Large intestine (tissue), 3 donors: ENCODE results near the gene KIAA0232. TPM values are rescaled to one million over a fixed set of nuclear protein-coding genes. Genes with fewer than 3 reads are reported as not detected.

Source experiments
- DNase-seq, 2 donors: peaks; one replicate each; pipeline versions ENCODE4 v3.0.0 to v3.0.0-alpha.2; 2013
- H3K27ac ChIP-seq: one replicate; pipeline ENCODE4 v1.5.1; 2013; ENCODE audit warnings: low read length
- H3K27me3 ChIP-seq: 2 replicates; pipeline ENCODE4 v1.6.1; 2013; ENCODE audit warnings: low read length; ENCODE audit not compliant: control insufficient read depth, insufficient read depth
- H3K36me3 ChIP-seq: 2 replicates; pipeline ENCODE4 v1.6.1; 2013; ENCODE audit warnings: low read length; ENCODE audit not compliant: control insufficient read depth, insufficient read depth
- H3K4me1 ChIP-seq: one replicate; pipeline ENCODE4 v1.6.1; 2013; ENCODE audit warnings: low read length; ENCODE audit not compliant: control insufficient read depth, insufficient read depth
- H3K4me3 ChIP-seq: one replicate; pipeline ENCODE4 v1.5.1; 2013; ENCODE audit warnings: low read length
- H3K9me3 ChIP-seq: one replicate; pipeline ENCODE4 v1.6.1; 2013; ENCODE audit warnings: mild to moderate bottlenecking, low read depth, low read length, moderate library complexity; ENCODE audit not compliant: control insufficient read depth
- WGBS: methylation state at CpG from one replicate; pipeline ENCODE4 v1.1.5; 2013; ENCODE audit warnings: low lambda C conversion rate; ENCODE audit not compliant: insufficient coverage; 5-methylcytosine and 5-hydroxymethylcytosine counted together
- polyA plus RNA-seq: library from polyadenylated mRNA; unstranded; fragments of 120-200 nt; gene quantifications from one replicate; pipeline ENCODE4 v1.2.1, GENCODE V29; 2013

The KIAA0232 gene
- polyA plus RNA-seq, 1 donor, result 23.5 TPM

GRCh38 chr4:6916587-6917460 lies 134.3 kb downstream of the KIAA0232 start:
- no peaks in the 10 kb centered on the region for H3K9me3 ChIP-seq
- H3K4me1 ChIP-seq, result peaks cover 53% of the 10 kb centered on the region
- H3K27ac ChIP-seq, result peak overlapping the region; percentile 97
- DNase-seq, result peak; percentile 85 to 91
- no CpG with 5 or more reads among the region's 15 CpGs for WGBS
- H3K4me3 ChIP-seq, result no peak overlapping the region
- peaks cover 2% of the 10 kb centered on the region for H3K36me3 ChIP-seq
- no peaks in the 10 kb centered on the region for H3K27me3 ChIP-seq

- peaks cover 48% of the 10 kb centered on the region for H3K4me1 ChIP-seq
- no peaks in the 10 kb centered on the region for H3K9me3 ChIP-seq
- H3K27me3 ChIP-seq, result no peaks in the 10 kb centered on the region
- H3K27ac ChIP-seq, result peak overlapping the region; percentile 97
- H3K4me3 ChIP-seq, result no peak overlapping the region
- DNase-seq, result peak; percentile 95 to 99
- H3K36me3 ChIP-seq, result peaks cover 2% of the 10 kb centered on the region
- 50% methylated on average over 1 of the region's 18 CpGs for WGBS
Observed at GRCh38 chr4:6917461-6918271, 135.1 kb downstream of the KIAA0232 start.

- Histone ChIP-seq H3K27ac (peak overlapping the region; percentile 97), H3K4me1 (peaks cover 46% of the 10 kb centered on the region), H3K4me3 (no peak overlapping the region), H3K27me3 (no peaks in the 10 kb centered on the region), H3K9me3 (peaks cover under 1% of the 10 kb centered on the region), H3K36me3 (peaks cover 4% of the 10 kb centered on the region)
- WGBS, result no CpG with 5 or more reads among the region's 7 CpGs
- DNase-seq, result peak in 1 of 2 donors; percentile 23
Observed at GRCh38 chr4:6918338-6918737, 135.8 kb downstream of the KIAA0232 start.

GRCh38 chr4:6920171-6920570 lies 137.6 kb downstream of the KIAA0232 start:
- DNase-seq, result peak in 1 of 2 donors; percentile 37
- WGBS, result no CpG with 5 or more reads among the region's 3 CpGs
- peaks cover 41% of the 10 kb centered on the region for H3K4me1 ChIP-seq
- H3K27ac ChIP-seq, result no peak overlapping the region
- H3K4me3 ChIP-seq, result no peak overlapping the region
- peaks cover 20% of the 10 kb centered on the region for H3K36me3 ChIP-seq
- no peaks in the 10 kb centered on the region for H3K27me3 ChIP-seq
- peaks cover 3% of the 10 kb centered on the region for H3K9me3 ChIP-seq

GRCh38 chr4:6923507-6923906 lies 141.0 kb downstream of the KIAA0232 start:
- no peak overlapping the region for H3K4me3 ChIP-seq
- H3K27ac ChIP-seq, result no peak overlapping the region
- no peaks in the 10 kb centered on the region for H3K27me3 ChIP-seq
- WGBS, result no CpG with 5 or more reads among the region's 32 CpGs
- no peak for DNase-seq
- peaks cover 29% of the 10 kb centered on the region for H3K4me1 ChIP-seq
- H3K36me3 ChIP-seq, result peaks cover 29% of the 10 kb centered on the region
- peaks cover 3% of the 10 kb centered on the region for H3K9me3 ChIP-seq

GRCh38 chr4:6924361-6924779 lies 141.8 kb downstream of the KIAA0232 start:
- no CpG with 5 or more reads among the region's 12 CpGs for WGBS
- Histone ChIP-seq H3K9me3 (peaks cover 3% of the 10 kb centered on the region), H3K27me3 (no peaks in the 10 kb centered on the region), H3K27ac (no peak overlapping the region), H3K4me3 (no peak overlapping the region), H3K36me3 (peaks cover 29% of the 10 kb centered on the region), H3K4me1 (peaks cover 34% of the 10 kb centered on the region)
- no peak for DNase-seq

GRCh38 chr4:6925357-6925836 lies 142.9 kb downstream of the KIAA0232 start:
- H3K27me3 ChIP-seq, result no peaks in the 10 kb centered on the region
- H3K4me3 ChIP-seq, result no peak overlapping the region
- no peak for DNase-seq
- WGBS, result no CpG with 5 or more reads among the region's 14 CpGs
- peaks cover 39% of the 10 kb centered on the region for H3K4me1 ChIP-seq
- H3K36me3 ChIP-seq, result peaks cover 29% of the 10 kb centered on the region
- H3K27ac ChIP-seq, result no peak overlapping the region
- H3K9me3 ChIP-seq, result peaks cover 3% of the 10 kb centered on the region

- peaks cover 45% of the 10 kb centered on the region for H3K4me1 ChIP-seq
- no peaks in the 10 kb centered on the region for H3K27me3 ChIP-seq
- H3K36me3 ChIP-seq, result peaks cover 29% of the 10 kb centered on the region
- H3K4me3 ChIP-seq, result no peak overlapping the region
- peaks cover 3% of the 10 kb centered on the region for H3K9me3 ChIP-seq
- peak overlapping the region; percentile 88 for H3K27ac ChIP-seq
- DNase-seq, result no peak
- WGBS, result 60% methylated on average over 1 of the region's 19 CpGs
Observed at GRCh38 chr4:6926081-6926480, 143.6 kb downstream of the KIAA0232 start.

GRCh38 chr4:6926681-6927478 lies 144.4 kb downstream of the KIAA0232 start:
- peaks cover 49% of the 10 kb centered on the region for H3K4me1 ChIP-seq
- no CpG with 5 or more reads among the region's 13 CpGs for WGBS
- peak; percentile 89 to 95 for DNase-seq

More at GRCh38 chr4:6926681-6927478, 144.4 kb downstream of the KIAA0232 start:
- Histone ChIP-seq H3K27ac (peak overlapping the region; percentile 88), H3K36me3 (peaks cover 29% of the 10 kb centered on the region), H3K27me3 (no peaks in the 10 kb centered on the region), H3K4me3 (no peak overlapping the region), H3K9me3 (peaks cover 3% of the 10 kb centered on the region)
